Upper lobe of left lung (tissue), 6 donors: ENCODE data around the gene TEKT5. TPM values are rescaled to one million over a fixed set of nuclear protein-coding genes. Genes with fewer than 3 reads are reported as not detected.

Experiments
- ATAC-seq, 2 donors: fragments of 200-7000 bp; cut with Tn5 transposase; one replicate each; pipeline ENCODE4 v1.9.1; 2022; ENCODE audit warnings: mild to moderate bottlenecking in 2 of 2, moderate library complexity in 2 of 2; ENCODE audit not compliant: low FRiP score in 2 of 2
- DNase-seq, 2 donors: peaks; one replicate each; pipeline ENCODE4 v3.0.0-alpha.2; 2019 to 2020
- H3K27ac ChIP-seq, 4 donors: fragments of 200-600 bp; sonication (generic); one replicate each; pipeline ENCODE4 v1.5.1; 2016 to 2019
- H3K27me3 ChIP-seq, 4 donors: fragments of 200-600 bp; sonication (generic); one replicate each; pipeline ENCODE4 v1.5.1; 2017 to 2019
- H3K36me3 ChIP-seq, 4 donors: fragments of 200-600 bp; sonication (generic); one replicate each; pipeline ENCODE4 v1.5.1; 2016 to 2019
- H3K4me1 ChIP-seq, 4 donors: fragments of 200-600 bp; sonication (generic); one replicate each; pipeline ENCODE4 v1.5.1; 2018 to 2019
- H3K4me3 ChIP-seq, 4 donors: fragments of 200-600 bp; sonication (generic); one replicate each; pipeline ENCODE4 v1.5.1; 2017 to 2019; ENCODE audit warnings: mild to moderate bottlenecking in 2 of 4, moderate library complexity in 1 of 4
- H3K9me3 ChIP-seq, 4 donors: fragments of 200-600 bp; sonication (generic); one replicate each; pipeline ENCODE4 v1.5.1; 2018 to 2019
- CTCF ChIP-seq, 6 experiments: fragments of 450-650 bp in 4 of 6; fragments of 200-600 bp in 2 of 6; sonication (generic) in 2 of 6; IDR thresholded peaks; one replicate each; pipeline ENCODE4 v1.5.1; 2016 to 2019; ENCODE audit warnings: antibody characterized with exemption in 6 of 6
- EP300 ChIP-seq, 4 donors: sonication (generic); formaldehyde crosslinking; IDR thresholded peaks; one replicate each; pipeline ENCODE4 v1.5.1; 2017; ENCODE audit warnings: antibody characterized with exemption in 4 of 4, control low read depth in 2 of 4
- POLR2A ChIP-seq, 4 donors: fragments of 450-650 bp; IDR thresholded peaks; one replicate each; pipeline ENCODE4 v1.5.1; 2016 to 2017; ENCODE audit warnings: antibody characterized with exemption in 4 of 4, mild to moderate bottlenecking in 2 of 4
- POLR2AphosphoS5 ChIP-seq, 2 donors: sonication (generic); formaldehyde crosslinking; IDR thresholded peaks; one replicate each; pipeline ENCODE4 v1.5.1; 2017; ENCODE audit warnings: antibody characterized with exemption in 2 of 2
- WGBS, 2 donors: methylation state at CpG; one replicate each; pipeline ENCODE4 v1.1.5; 2017 to 2018; 5-methylcytosine and 5-hydroxymethylcytosine counted together
- small RNA-seq, 4 donors: library from RNA; depleted of rRNA; stranded (forward); fragments of <200 nt; gene quantifications; one replicate each; pipeline ENCODE3, GENCODE V24; 2016
- total RNA-seq, 6 donors: library from RNA; depleted of rRNA in 4 of 6; stranded (reverse); fragments of >200 nt in 4 of 6; gene quantifications; one replicate each; pipeline versions ENCODE4 v1.1.0 to v1.2.1, GENCODE V29; 2016 to 2021
- donor health status: DM: no; HTN: no; CAD: no; lungs with moderate emphysema.
- donor health status: DM: no; HTN: yes; CAD: no; lungs with severe emphysema.

Gene TEKT5
- total RNA-seq, 6 donors from 2014 or later, result 0.20 to 2.1 (median 0.44) TPM; not detected in 3

DNA sequence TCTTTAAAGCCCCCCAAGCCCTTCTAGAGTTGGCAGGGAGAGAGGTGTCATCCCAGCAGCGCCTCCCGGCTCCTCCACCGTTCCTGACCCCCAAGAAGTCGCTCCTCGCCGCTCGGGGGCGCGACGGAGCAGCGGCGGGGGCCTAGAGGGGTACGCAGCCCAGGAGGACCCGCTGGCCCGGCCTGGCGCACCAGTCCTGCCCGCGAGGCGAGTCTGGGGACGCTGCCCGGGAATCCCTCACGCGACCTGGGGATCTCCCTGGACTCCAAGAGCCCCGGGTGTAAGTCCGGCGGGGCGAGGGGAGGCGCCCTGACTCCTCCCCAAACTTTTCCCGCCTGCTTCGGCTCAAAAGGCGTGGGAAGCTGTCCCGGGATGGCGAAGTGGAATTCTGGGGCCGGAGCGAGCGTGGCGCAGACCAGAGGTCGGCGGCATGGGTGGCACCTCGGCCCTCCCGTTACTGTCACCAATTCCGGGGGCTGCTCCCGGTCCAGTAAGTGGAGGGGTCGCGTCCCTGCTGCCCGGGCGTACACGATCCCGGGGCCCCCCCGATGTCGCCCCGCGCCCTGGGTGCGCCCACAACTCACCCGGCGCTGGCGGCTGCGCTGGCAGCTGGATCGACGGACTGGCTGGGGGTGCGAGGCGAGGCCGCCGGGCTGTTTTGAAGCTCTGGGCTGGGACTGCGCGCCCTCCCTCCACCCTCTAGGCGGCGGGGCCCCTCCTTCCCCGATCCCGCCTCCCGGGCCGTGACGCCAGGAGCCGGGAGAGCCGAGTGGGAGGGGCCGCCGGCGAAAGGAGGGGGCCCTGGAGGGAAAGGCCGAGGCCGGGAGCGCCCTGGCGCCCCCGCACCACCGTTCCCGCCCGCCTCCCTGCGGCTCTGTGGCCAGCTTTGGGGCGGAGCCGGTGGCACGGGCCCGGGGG lies 114.5 kb downstream of the TEKT5 start, which contains the start of gene EMP2:
EMP2 (minus strand) TSS at position 634 of the 918 bp plus-strand sequence. CDS start 32,981 bp downstream, outside the sequence.
- ATAC-seq, result peak; percentile 88 to 95

DNA sequence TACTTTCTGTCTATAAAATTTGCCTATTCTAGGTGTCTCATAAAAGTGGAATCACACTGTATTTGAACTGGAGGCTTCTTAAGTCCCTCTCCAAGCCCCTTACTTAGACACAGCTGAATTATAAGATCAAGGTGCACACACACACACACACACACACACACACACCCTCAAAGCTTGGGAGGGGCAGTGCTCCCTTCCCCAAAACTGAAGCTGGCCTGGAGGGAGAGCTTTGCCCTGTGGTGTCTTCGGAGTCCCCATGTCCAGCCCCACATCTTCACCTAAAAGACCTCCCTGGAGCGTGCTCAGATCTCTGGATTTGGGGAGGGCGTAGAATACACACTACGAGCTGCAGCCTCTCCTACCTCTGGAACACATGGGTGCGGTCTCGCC lies 115.2 kb downstream of the TEKT5 start:
- ATAC-seq, result no peak

More for the DNA sequence above, 114.5 kb downstream of the TEKT5 start, which contains the start of gene EMP2:
- Histone ChIP-seq H3K4me1 (peaks cover 30 to 57% (median 49%) of the 10 kb centered on the region in 4 donors), H3K27me3 (no peaks in the 10 kb centered on the region), H3K4me3 (peak within 1 kb of the TSS; percentile 81 to 91 (median 85)), H3K27ac (peak within 1 kb of the TSS; percentile 98 to 100 (median 99)), H3K9me3 (no peaks in the 10 kb centered on the region), H3K36me3 (no peaks in the 10 kb centered on the region)
- peak in 2 of 4 donors; percentile 35 to 58 for TF ChIP-seq EP300 (IDR thresholded peaks at IDR 0.05)
- TF ChIP-seq POLR2A (IDR thresholded peaks at IDR 0.05), result peak in 3 of 4 donors; percentile 94 to 97 (median 96)
- peak; percentile 85 to 96 for TF ChIP-seq POLR2AphosphoS5 (IDR thresholded peaks at IDR 0.05)
- peak; percentile 42 to 91 (median 84) for TF ChIP-seq CTCF (IDR thresholded peaks at IDR 0.05)
- WGBS, 2 donors, result 2 to 6% methylated on average over 13 to 62 of the region's 91 CpGs
- DNase-seq, result peak; percentile 86 to 96

GRCh38 chr16:10578474-10579316 lies 116.0 kb downstream of the TEKT5 start:
- Histone ChIP-seq H3K36me3 (no peaks in the 10 kb centered on the region), H3K4me1 (peaks cover 40 to 68% (median 61%) of the 10 kb centered on the region in 4 donors), H3K9me3 (no peaks in the 10 kb centered on the region), H3K27ac (peak overlapping the region; percentile 98 to 100 (median 99)), H3K27me3 (no peaks in the 10 kb centered on the region), H3K4me3 (peak overlapping the region; percentile 22 to 88 (median 82))
- peak; percentile 71 to 84 for DNase-seq
- WGBS, 2 donors, result 40 to 43% methylated on average over 19 to 20 of the region's 20 CpGs
- ATAC-seq, result peak; percentile 14 to 80
- TF ChIP-seq POLR2A (IDR thresholded peaks at IDR 0.05) (peak in 2 of 4 donors; percentile 63 to 76), POLR2AphosphoS5 (IDR thresholded peaks at IDR 0.05) (peak; percentile 52 to 69), EP300 (IDR thresholded peaks at IDR 0.05) (peak in 2 of 4 donors; percentile 30 to 46), CTCF (IDR thresholded peaks at IDR 0.05) (peak in 4 of 6 experiments; percentile 9 to 43 (median 39))

More for the DNA sequence above, 115.2 kb downstream of the TEKT5 start:
- Histone ChIP-seq H3K27me3 (no peaks in the 10 kb centered on the region), H3K4me1 (peaks cover 35 to 61% (median 53%) of the 10 kb centered on the region in 4 donors), H3K36me3 (no peaks in the 10 kb centered on the region), H3K27ac (peak overlapping the region; percentile 98 to 100 (median 99)), H3K9me3 (no peaks in the 10 kb centered on the region), H3K4me3 (peak overlapping the region; percentile 81 to 91 (median 85))
- no peak for TF ChIP-seq POLR2AphosphoS5 (IDR thresholded peaks at IDR 0.05)
- TF ChIP-seq EP300 (IDR thresholded peaks at IDR 0.05), result no peak
- no peak for DNase-seq
- 0 to 14% methylated on average over 1 to 5 of the region's 6 CpGs for WGBS, 2 donors

Small RNA genes lying within 50 kb of the gene (small RNA-seq; reads per million reads assigned to genes)
- gene MTND4LP24 (0 reads per million in 4 donors), gene MTND6P33 (0 reads per million in 4 donors)

Other genes starting within 250 kb of the TEKT5 start
- gene EMP2, start 114.3 kb downstream of the TEKT5 start, total RNA-seq, result 1,000 to 10,000 TPM in 1 of 6 donors, 100 to 1,000 TPM in 5; 261 to 1,020 (median 640) TPM
- 10 to 100 TPM; 16.8 to 40.3 (median 34.6) TPM for gene NUBP1, start 48.9 kb upstream of the TEKT5 start, total RNA-seq
- gene TVP23A, start 123.9 kb upstream of the TEKT5 start, total RNA-seq, result 1 to 10 TPM in 1 of 6 donors, under 1 TPM in 3, not detected in 2; 0.20 to 2.3 (median 0.61) TPM
- gene CIITA, start 182.3 kb upstream of the TEKT5 start, total RNA-seq, result 100 to 1,000 TPM in 2 of 6 donors, 10 to 100 TPM in 4; 27.2 to 145 (median 83.2) TPM
- gene DEXI, start 247.5 kb upstream of the TEKT5 start, total RNA-seq, result 10 to 100 TPM; 28.4 to 87.0 (median 55.1) TPM
- gene CLEC16A, start 249.6 kb upstream of the TEKT5 start, total RNA-seq, result 10 to 100 TPM; 33.3 to 85.9 (median 46.4) TPM